AG04450 (cell line): ENCODE data around the gene LAPTM5. TPM values are rescaled to one million over a fixed set of nuclear protein-coding genes. Genes with fewer than 3 reads are reported as not detected.
A peak's percentile ranks its signal among the peaks of the same experiment; 100 is the strongest.

Experiments used
- CTCF ChIA-PET: fragments of 300-600, 350-600 bp; formaldehyde crosslinking; extraction: SDS; loops from one replicate; lab custom pipeline; 2022; ENCODE audit warnings: antibody characterized with exemption, inconsistent platforms; lab: Charles Lee
- POLR2A ChIA-PET: fragments of 350-600 bp; formaldehyde crosslinking; extraction: SDS; loops from one replicate; lab custom pipeline; 2021; ENCODE audit warnings: antibody characterized with exemption, inconsistent platforms; lab: Yijun Ruan, JAX
- DNase-seq: peaks from one replicate; pipeline ENCODE4 v3.0.0-alpha.2; 2011; ENCODE audit warnings: low read depth, low spot score
- H3K27ac ChIP-seq: one replicate; pipeline ENCODE4 v1.5.1; 2012; ENCODE audit warnings: low read depth, low read length, control low read depth
- H3K27me3 ChIP-seq: one replicate; pipeline ENCODE4 v1.6.0; 2012; ENCODE audit warnings: low read length; ENCODE audit not compliant: control insufficient read depth, insufficient read depth
- H3K4me3 ChIP-seq: 2 replicates; pipeline ENCODE4 v1.5.1; 2011; ENCODE audit warnings: mild to moderate bottlenecking, low read depth, low read length, control low read depth
- H3K9me3 ChIP-seq: 2 replicates; pipeline ENCODE4 v1.5.1; 2012; ENCODE audit warnings: low read length; ENCODE audit not compliant: control insufficient read depth, insufficient read depth
- polyA plus RNA-seq: library from polyadenylated mRNA; depleted of rRNA; stranded (reverse); fragments of >200 nt; gene quantifications from 2 replicates; pipeline ENCODE4 v1.2.3, GENCODE V29; 2011
- TF ChIP-seq, protein P1 (sequence below): IDR thresholded peaks from 2 replicates; pipeline ENCODE4 v1.5.1; 2011; ENCODE audit warnings: low read depth, low read length, control low read depth, inconsistent platforms

Gene LAPTM5
- polyA plus RNA-seq, 1 experiment = 0.53 TPM

DNA sequence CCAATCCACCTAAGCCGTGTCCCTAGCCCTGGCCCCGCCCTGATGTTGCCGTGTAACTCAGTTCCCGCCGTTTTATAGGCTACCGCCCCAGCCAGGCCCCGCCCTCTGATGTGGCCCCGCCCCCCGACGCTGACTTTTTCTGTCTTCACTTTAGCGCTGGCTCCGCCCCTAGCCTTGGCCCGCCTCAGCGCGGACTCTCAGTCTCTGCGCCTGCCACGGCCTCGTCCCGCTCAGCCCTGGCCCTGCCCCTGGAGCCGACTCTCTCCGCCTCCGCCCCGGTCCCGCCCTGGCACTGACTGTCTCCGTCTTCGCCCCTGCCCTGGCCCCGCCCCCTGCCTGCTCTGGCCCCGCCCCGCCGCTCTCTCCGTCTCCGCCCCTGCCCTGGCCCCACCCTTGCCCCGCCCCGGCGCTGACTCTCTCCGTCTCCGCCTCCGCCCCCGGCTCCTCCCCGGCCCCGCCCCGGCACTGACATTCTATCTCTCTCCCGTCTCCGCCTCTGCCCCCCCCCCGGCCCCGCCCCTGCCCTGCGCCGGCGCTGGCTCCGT is 39.4 kb downstream of the LAPTM5 start:
- no peaks in the 10 kb centered on the region for H3K27me3 ChIP-seq
- TF ChIP-seq, protein P1, sequence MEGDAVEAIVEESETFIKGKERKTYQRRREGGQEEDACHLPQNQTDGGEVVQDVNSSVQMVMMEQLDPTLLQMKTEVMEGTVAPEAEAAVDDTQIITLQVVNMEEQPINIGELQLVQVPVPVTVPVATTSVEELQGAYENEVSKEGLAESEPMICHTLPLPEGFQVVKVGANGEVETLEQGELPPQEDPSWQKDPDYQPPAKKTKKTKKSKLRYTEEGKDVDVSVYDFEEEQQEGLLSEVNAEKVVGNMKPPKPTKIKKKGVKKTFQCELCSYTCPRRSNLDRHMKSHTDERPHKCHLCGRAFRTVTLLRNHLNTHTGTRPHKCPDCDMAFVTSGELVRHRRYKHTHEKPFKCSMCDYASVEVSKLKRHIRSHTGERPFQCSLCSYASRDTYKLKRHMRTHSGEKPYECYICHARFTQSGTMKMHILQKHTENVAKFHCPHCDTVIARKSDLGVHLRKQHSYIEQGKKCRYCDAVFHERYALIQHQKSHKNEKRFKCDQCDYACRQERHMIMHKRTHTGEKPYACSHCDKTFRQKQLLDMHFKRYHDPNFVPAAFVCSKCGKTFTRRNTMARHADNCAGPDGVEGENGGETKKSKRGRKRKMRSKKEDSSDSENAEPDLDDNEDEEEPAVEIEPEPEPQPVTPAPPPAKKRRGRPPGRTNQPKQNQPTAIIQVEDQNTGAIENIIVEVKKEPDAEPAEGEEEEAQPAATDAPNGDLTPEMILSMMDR = no peak
- peaks cover 15% of the 10 kb centered on the region for H3K9me3 ChIP-seq
- peak; percentile 94 for DNase-seq
- peak overlapping the region; percentile 65 for H3K27ac ChIP-seq
- POLR2A ChIA-PET = interaction anchor here (0.5 to 2.5 kb wide), 8 partner anchors 60 to 1537 kb away, joined by 3 to 31 read pairs (median 4); partner anchors contain the start of genes MECR and SRSF4
- H3K4me3 ChIP-seq = peak overlapping the region; percentile 56
- CTCF ChIA-PET = interaction anchor here (0.6 to 14.3 kb wide), 22 partner anchors 10 to 1017 kb away, joined by 3 to 516 read pairs (median 4); no protein-coding TSS in a partner anchor

DNA sequence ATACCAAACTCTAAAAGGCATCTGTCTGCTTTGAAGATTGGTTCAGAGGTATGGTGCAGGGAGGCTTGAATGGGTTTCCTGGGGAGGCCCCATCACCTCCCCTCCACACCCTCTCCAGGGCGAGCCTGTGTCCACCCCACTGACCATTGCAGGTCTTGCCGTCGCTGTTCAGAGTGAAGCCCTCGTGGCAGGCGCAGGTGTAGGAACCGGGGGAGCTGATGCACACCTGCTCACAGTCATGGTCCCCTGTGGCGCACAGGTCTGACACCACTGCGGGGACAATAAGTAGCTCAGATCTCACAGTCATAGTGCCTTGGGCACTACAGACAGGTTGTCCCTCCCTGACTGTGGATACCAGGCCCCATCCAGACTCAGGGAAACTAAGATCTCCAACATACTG is 40.9 kb downstream of the LAPTM5 start:
- ChIA-PET POLR2A (no interaction called here), CTCF (no interaction called here)
- Histone ChIP-seq H3K4me3 (no peak overlapping the region), H3K27me3 (peaks cover 5% of the 10 kb centered on the region), H3K27ac (no peak overlapping the region), H3K9me3 (peaks cover 15% of the 10 kb centered on the region)
- TF ChIP-seq, protein P1 = no peak
- DNase-seq = no peak

DNA sequence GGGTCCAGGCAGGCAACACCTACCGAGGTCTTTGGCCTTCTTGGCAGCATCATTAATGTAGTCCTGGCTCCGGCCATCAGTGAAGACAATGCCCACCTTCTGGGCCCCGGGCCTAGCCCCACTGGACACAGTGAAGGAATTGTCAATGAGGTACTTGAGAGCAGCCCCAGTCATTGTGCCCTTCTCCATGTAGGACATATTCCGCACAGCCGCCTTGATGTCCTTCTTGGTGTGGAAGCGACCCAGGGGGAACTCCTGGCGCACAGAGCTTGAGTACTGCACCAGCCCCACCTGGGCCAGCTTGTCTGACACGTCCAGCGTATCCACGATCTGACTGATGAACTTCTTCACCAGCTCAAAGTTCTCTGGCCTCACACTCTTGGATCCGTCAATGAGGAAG is 41.7 kb downstream of the LAPTM5 start:
- Histone ChIP-seq H3K9me3 (peaks cover 15% of the 10 kb centered on the region), H3K27ac (no peak overlapping the region), H3K27me3 (peaks cover 12% of the 10 kb centered on the region), H3K4me3 (no peak overlapping the region)
- CTCF ChIA-PET = interaction anchor here (0.6 to 1.1 kb wide), 2 partner anchors 335 to 1840 kb away, joined by 3 read pairs; no protein-coding TSS in a partner anchor
- no peak for DNase-seq
- POLR2A ChIA-PET = no interaction called here
- TF ChIP-seq, protein P1 = no peak

DNA sequence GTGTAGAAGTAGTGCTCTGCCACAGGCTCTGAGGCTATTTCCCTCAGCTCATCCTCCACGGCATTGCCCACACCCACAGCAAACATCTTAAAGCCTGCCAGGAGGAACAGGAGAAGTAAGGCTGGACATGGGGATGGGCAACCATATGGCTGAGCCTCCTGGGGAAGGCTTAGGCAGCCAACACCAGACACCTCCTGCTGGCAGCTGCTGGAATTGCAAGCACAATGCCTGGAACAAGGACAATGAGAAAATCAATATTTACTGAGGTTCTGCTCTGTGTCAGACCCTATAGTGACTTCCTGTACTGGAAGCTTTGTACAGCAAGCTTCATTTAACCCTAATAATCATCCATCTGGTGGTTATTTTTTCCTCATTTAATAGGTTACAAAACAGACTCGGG is 42.4 kb downstream of the LAPTM5 start:
- H3K27me3 ChIP-seq = peaks cover 17% of the 10 kb centered on the region
- H3K9me3 ChIP-seq = peaks cover 15% of the 10 kb centered on the region
- no peak for DNase-seq
- no peak overlapping the region for H3K27ac ChIP-seq
- TF ChIP-seq, protein P1 = peak; percentile 49
- CTCF ChIA-PET = interaction anchor here (0.6 to 1.1 kb wide), 2 partner anchors 335 to 1839 kb away, joined by 3 read pairs; no protein-coding TSS in a partner anchor
- no peak overlapping the region for H3K4me3 ChIP-seq
- POLR2A ChIA-PET = no interaction called here

DNA sequence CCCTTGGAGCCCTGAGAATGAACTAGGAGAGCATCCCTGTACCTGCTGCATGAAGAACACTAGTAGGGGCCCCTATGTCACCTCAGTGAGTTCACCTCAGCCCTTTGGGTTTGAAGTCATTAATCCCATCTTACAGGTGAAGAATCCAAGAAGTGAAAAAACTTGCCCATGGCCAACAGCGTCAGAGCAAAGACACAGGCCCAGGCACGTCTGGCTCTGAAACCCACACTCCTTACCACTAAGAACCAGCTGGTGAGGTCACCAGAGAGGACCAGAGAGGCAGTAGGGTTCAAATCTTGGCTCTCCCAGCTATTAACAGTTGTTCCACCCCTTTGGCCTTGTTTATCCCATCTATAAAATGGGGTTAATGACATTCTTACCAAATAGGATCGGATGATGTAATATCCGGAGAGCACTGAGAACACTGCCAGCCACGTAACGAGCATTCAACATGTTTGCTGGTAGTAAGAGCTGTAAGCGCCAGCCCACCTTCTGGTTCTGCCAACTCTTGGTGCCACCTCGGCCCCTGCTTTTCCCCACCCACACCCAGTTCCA is 43.0 kb downstream of the LAPTM5 start:
- no peak for DNase-seq
- peaks cover 19% of the 10 kb centered on the region for H3K27me3 ChIP-seq
- TF ChIP-seq, protein P1 = no peak
- no peak overlapping the region for H3K27ac ChIP-seq
- CTCF ChIA-PET = no interaction called here
- H3K9me3 ChIP-seq = peaks cover 15% of the 10 kb centered on the region
- H3K4me3 ChIP-seq = no peak overlapping the region
- POLR2A ChIA-PET = no interaction called here
